DMS79 treated with DMSO at 0.1 percent for 48 hours (cell line): Measurements from ENCODE around the gene MBL2.

Source experiments
- DNase-seq: peaks from one replicate; lab custom pipeline; 2025; lab: John Stamatoyannopoulos, UW

MBL2 gene

GRCh38 chr10:52740155-52740549 lies 32.4 kb downstream of the MBL2 start:
- DNase-seq, result no peak

GRCh38 chr10:52739380-52740154 lies 33.0 kb downstream of the MBL2 start:
- no peak for DNase-seq

- DNase-seq, result no peak
Observed at GRCh38 chr10:52738951-52739350, 33.6 kb downstream of the MBL2 start.

- no peak for DNase-seq
Observed at GRCh38 chr10:52729271-52730104, 43.1 kb downstream of the MBL2 start.

GRCh38 chr10:52720018-52720417 lies 52.6 kb downstream of the MBL2 start:
- DNase-seq, result no peak
